Effector memory CD8-positive, alpha-beta T cell (primary cell): ENCODE data around the gene PAX2.

ENCODE experiments used
- ATAC-seq: fragments of 150-1000 bp; cut with Tn5 transposase; replicated peaks from 2 replicates; pipeline ENCODE4 v1.10.0; 2021; ENCODE audit warnings: mild to moderate bottlenecking, moderate library complexity
- DNase-seq, 3 experiments: peaks; one replicate each; pipeline ENCODE4 v3.0.0; 2021
- H3K27ac Mint-ChIP-seq, 2 donors: one replicate each; pipeline ENCODE4 v1.8.0; 2022; ENCODE audit warnings: mild to moderate bottlenecking in 2 of 2, mixed read lengths in 2 of 2, moderate library complexity in 2 of 2
- H3K27me3 Mint-ChIP-seq, 2 donors: one replicate each; pipeline ENCODE4 v1.8.0; 2022; ENCODE audit warnings: mixed read lengths in 2 of 2
- H3K36me3 Mint-ChIP-seq: one replicate; pipeline ENCODE4 v1.8.0; 2022; ENCODE audit warnings: mild to moderate bottlenecking, moderate library complexity, mixed read lengths; ENCODE audit not compliant: insufficient read depth
- H3K4me1 Mint-ChIP-seq, 2 donors: one replicate each; pipeline ENCODE4 v1.8.0; 2022; ENCODE audit warnings: low read depth in 2 of 2, mixed read lengths in 2 of 2
- H3K4me3 Mint-ChIP-seq, 2 donors: one replicate each; pipeline ENCODE4 v1.8.0; 2022; ENCODE audit warnings: mild to moderate bottlenecking in 2 of 2, mixed read lengths in 2 of 2, moderate library complexity in 2 of 2
- H3K9me3 Mint-ChIP-seq, 2 donors: one replicate each; pipeline ENCODE4 v1.8.0; 2022; ENCODE audit warnings: mixed read lengths in 2 of 2

Gene PAX2

DNA sequence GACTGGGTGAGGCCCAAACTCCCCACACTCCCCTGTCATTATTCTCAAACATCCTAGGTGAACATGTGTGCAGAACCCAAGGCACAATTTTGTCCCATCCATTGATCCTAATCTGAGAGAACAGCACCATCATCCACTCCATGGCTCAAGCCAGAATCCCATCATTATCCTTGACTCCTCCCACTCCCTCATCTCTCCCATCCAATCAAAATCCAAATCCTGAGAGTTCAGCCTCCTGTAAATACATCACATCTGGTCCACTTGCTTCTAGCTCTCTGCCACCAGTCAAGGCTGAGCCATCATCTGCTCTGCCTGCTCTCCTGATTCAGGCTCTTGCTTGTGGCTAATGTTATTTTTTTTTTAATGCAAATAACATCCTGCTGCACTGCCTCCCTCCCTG is 91.5 kb downstream of the PAX2 start:
- Mint-ChIP-seq H3K4me3 (no peak overlapping the region), H3K36me3 (no peaks in the 10 kb centered on the region), H3K4me1 (no peaks in the 10 kb centered on the region), H3K9me3 (no peaks in the 10 kb centered on the region), H3K27me3 (peaks cover 0 to 19% of the 10 kb centered on the region in 2 donors), H3K27ac (no peak overlapping the region)
- DNase-seq (no peak), ATAC-seq (no peak)

DNA sequence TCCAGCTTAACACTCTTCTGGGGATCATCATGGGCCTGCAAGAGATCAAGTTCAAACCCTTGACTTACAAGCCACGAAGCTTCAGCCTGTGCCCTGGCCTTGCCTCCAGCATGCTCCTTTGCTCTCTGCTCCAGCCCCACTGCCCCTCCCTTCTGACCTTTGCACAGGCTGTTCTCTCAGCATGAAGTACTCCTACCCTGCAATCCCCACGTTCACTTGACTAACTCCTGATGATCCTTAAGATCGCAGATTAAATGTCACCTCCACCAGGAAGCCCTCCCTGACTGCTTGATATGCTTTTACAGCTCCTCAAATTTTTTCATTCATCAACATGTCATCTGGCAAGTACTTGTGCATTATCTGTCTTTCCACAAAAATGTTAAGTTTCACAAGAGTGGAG is 91.9 kb downstream of the PAX2 start:
- no peak for ATAC-seq
- H3K27ac Mint-ChIP-seq, result no peak overlapping the region
- no peaks in the 10 kb centered on the region for H3K36me3 Mint-ChIP-seq
- H3K27me3 Mint-ChIP-seq, result peaks cover 0 to 15% of the 10 kb centered on the region in 2 donors
- H3K4me1 Mint-ChIP-seq, result no peaks in the 10 kb centered on the region
- no peak for DNase-seq
- H3K9me3 Mint-ChIP-seq, result no peaks in the 10 kb centered on the region
- no peak overlapping the region for H3K4me3 Mint-ChIP-seq

DNA sequence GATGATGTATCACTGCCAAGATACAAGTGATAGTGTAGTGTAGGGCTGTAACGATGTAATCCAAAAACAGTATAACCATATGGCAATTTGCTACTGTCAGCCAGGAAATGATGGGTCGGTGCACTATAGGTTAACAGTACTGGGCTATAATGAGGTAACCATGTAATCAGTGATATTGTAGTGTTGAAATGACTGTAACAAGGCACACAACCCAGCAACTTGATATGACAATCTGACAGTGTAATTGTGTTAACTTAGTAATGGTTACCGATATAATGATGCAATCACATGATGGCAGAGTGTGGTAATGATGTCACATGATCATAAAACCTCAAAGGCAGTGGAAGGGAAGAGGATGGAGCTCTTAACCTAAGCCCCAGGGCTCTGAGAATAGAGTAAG is 93.6 kb downstream of the PAX2 start:
- ATAC-seq (no peak), DNase-seq (no peak)
- no peaks in the 10 kb centered on the region for H3K36me3 Mint-ChIP-seq
- H3K9me3 Mint-ChIP-seq, result no peaks in the 10 kb centered on the region
- H3K4me3 Mint-ChIP-seq, result no peak overlapping the region
- peaks cover 5 to 12% of the 10 kb centered on the region in 2 donors for H3K27me3 Mint-ChIP-seq
- H3K27ac Mint-ChIP-seq, result no peak overlapping the region
- H3K4me1 Mint-ChIP-seq, result no peaks in the 10 kb centered on the region

DNA sequence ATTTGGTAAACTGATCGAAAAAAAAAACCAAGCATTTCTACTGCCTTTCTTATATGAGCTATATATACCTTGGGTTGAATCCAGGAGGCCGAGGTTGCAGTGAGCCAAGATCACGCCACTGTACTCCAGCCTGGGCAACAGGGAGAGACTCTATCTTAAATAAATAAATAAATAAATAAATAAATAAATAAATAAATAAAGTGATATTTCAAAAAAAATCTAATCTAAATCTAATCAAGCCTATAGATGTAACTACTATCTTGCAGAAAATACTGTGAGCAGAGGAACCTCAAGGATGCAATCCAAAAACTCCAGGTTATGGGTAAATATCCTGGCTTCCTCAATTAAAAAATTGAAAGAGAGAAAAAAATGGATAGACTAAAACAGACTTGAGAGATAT is 96.1 kb downstream of the PAX2 start:
- DNase-seq (no peak), ATAC-seq (no peak)
- H3K9me3 Mint-ChIP-seq, result no peaks in the 10 kb centered on the region
- H3K27me3 Mint-ChIP-seq, result peaks cover 19 to 25% of the 10 kb centered on the region in 2 donors
- no peak overlapping the region for H3K4me3 Mint-ChIP-seq
- H3K27ac Mint-ChIP-seq, result no peak overlapping the region
- no peaks in the 10 kb centered on the region for H3K36me3 Mint-ChIP-seq
- H3K4me1 Mint-ChIP-seq, result no peaks in the 10 kb centered on the region

DNA sequence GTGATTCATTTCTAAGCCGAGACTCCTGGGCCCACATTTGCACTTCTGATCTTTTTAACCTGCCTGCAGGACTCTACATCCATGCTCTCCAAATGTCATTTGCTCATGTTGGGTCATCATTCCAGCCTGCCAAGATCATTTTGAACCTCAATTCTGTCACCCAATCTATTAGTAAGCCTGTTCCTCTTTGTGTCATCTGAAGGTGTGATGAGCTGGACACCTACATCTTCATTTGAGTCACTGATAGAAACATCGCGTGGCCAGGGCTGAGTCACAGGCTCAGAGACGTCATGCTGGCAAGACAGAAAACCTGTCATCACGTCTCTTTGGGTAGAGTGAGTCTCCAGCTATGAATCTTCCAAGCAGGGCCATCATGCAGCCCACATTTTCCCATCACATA is 102.1 kb downstream of the PAX2 start:
- Mint-ChIP-seq H3K4me1 (no peaks in the 10 kb centered on the region), H3K27me3 (peaks cover 68 to 85% of the 10 kb centered on the region in 2 donors), H3K4me3 (no peak overlapping the region), H3K9me3 (no peaks in the 10 kb centered on the region), H3K36me3 (peaks cover 3% of the 10 kb centered on the region), H3K27ac (no peak overlapping the region)
- DNase-seq (no peak), ATAC-seq (no peak)

DNA sequence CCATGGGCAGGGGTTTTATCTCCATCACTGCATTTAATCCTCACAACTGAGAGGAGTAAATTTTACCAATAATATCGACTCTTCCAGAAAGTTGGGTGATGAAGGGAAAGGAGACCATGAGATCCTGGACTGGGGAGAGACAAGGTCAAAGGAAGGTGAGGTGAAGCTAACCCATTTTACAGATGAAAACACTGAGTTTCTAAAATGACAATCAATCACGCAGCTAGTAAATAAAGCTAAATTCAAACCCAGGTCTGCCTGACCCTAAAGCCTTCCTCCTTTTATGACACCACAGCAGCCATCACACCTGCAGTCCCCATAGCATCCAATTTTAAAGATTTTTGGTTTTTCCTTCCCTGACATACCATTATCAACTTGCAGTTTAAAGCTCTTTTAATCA is 103.4 kb downstream of the PAX2 start:
- H3K27ac Mint-ChIP-seq, result no peak overlapping the region
- H3K9me3 Mint-ChIP-seq, result no peaks in the 10 kb centered on the region
- ATAC-seq (no peak), DNase-seq (no peak)
- peaks cover 3% of the 10 kb centered on the region for H3K36me3 Mint-ChIP-seq
- peaks cover 78 to 82% of the 10 kb centered on the region in 2 donors for H3K27me3 Mint-ChIP-seq
- H3K4me1 Mint-ChIP-seq, result no peaks in the 10 kb centered on the region
- no peak overlapping the region for H3K4me3 Mint-ChIP-seq

DNA sequence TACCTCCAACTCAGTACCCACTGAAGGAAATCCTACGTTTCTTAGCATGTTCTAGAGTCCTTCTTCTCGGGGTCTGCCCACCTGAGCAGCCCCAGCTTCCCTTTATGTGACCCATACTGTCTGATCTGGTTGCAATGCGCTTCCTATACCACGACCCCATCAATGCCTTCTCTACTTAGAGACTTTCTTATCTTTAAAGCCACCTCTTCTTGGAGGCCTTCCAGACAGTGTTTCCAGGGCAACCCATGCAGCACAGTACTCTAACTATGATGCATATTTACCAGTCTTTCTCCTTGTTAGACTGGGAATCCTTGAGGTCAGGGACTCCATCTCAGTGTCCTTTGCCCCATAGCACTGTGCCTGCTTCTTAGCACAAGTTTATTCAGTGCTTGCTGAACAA is 112.9 kb downstream of the PAX2 start:
- peaks cover 75 to 95% of the 10 kb centered on the region in 2 donors for H3K27me3 Mint-ChIP-seq
- peaks cover 0 to 2% of the 10 kb centered on the region in 2 donors for H3K9me3 Mint-ChIP-seq
- H3K36me3 Mint-ChIP-seq, result no peaks in the 10 kb centered on the region
- no peak overlapping the region for H3K27ac Mint-ChIP-seq
- ATAC-seq (no peak), DNase-seq (no peak)
- H3K4me1 Mint-ChIP-seq, result no peaks in the 10 kb centered on the region
- no peak overlapping the region for H3K4me3 Mint-ChIP-seq

DNA sequence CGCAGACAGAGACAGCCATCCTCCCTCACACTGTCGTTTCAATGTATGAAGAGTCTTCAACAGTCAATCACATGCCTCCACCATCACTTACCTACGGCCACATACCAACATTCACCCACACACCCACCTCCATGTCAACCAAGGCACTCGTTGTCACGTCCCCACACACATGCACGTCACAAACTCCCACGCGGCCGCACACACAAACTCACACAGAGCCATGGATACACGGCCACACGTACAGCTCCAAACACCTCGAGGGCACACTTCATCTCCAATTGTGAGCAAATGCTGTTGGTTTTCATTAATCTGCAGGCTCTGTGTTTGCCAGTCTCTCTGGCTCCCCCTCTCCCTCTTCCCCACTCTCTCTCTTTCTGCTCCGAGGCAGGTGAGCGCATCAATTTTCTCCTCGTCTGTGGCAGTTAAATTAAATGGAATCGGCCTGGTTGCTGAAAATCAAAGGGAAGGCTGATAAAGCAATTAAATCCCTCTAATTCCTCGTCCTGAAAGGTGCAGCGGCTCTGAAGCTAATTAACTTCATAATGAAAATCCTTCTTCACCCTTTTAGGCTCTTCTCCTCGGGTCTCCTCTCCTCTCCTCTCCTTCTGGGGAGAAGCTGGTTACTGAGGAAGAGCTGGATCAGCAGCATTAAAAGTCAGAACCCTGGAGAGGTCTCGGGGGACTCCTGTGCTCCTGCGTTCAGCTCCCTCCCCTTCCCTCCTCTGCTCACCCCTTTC is 113.5 kb downstream of the PAX2 start:
- no peak overlapping the region for H3K27ac Mint-ChIP-seq
- DNase-seq, result no peak
- H3K27me3 Mint-ChIP-seq, result peaks cover 75 to 96% of the 10 kb centered on the region in 2 donors

DNA sequence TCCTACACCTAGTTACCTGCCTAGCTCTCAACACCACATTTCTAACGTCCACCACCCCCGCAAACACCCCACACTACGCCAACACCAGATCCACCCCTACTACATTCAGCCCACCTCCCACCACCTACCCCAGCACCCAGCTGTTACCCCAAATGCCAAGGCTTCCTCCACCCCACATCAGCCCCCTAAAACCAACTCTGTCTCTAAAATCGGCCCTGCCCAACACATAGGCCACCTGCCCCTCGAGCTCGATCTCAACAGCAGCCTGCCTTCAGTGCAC is 114.0 kb downstream of the PAX2 start:
- no peak for DNase-seq
- Mint-ChIP-seq H3K27me3 (peaks cover 72 to 96% of the 10 kb centered on the region in 2 donors), H3K9me3 (peaks cover 0 to 2% of the 10 kb centered on the region in 2 donors)

More for the DNA sequence above, 113.5 kb downstream of the PAX2 start:
- Mint-ChIP-seq H3K4me3 (no peak overlapping the region), H3K4me1 (no peaks in the 10 kb centered on the region), H3K9me3 (peaks cover 0 to 2% of the 10 kb centered on the region in 2 donors), H3K36me3 (no peaks in the 10 kb centered on the region)
- no peak for ATAC-seq

DNA sequence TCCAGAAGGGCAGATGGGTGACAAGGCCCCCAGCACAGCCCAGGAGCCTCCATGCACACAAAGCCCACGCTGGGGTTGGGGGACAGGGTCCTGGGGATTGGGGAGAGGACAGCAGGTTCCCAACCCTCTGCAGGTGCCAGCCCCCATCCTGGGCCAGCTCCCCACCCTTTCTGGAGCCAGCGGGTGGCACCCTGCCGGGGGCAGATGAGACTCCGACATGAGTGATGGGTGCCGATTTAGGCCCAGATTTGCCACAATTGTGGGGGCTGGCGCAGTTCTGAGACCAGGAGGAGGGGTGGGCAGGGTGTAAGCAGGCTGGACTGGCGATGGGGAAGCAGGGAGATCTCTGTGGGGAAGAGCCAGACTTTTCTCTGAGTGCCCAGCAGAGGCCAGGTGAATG is 118.1 kb downstream of the PAX2 start:
- H3K27ac Mint-ChIP-seq, result no peak overlapping the region
- H3K36me3 Mint-ChIP-seq, result no peaks in the 10 kb centered on the region
- ATAC-seq (no peak), DNase-seq (no peak)
- no peaks in the 10 kb centered on the region for H3K9me3 Mint-ChIP-seq
- no peak overlapping the region for H3K4me3 Mint-ChIP-seq
- peaks cover 3 to 4% of the 10 kb centered on the region in 2 donors for H3K4me1 Mint-ChIP-seq
- H3K27me3 Mint-ChIP-seq, result peaks cover 72 to 91% of the 10 kb centered on the region in 2 donors

More for the DNA sequence above, 114.0 kb downstream of the PAX2 start:
- H3K27ac Mint-ChIP-seq, result no peak overlapping the region
- no peak for ATAC-seq
- H3K36me3 Mint-ChIP-seq, result no peaks in the 10 kb centered on the region
- H3K4me1 Mint-ChIP-seq, result no peaks in the 10 kb centered on the region
- H3K4me3 Mint-ChIP-seq, result no peak overlapping the region

DNA sequence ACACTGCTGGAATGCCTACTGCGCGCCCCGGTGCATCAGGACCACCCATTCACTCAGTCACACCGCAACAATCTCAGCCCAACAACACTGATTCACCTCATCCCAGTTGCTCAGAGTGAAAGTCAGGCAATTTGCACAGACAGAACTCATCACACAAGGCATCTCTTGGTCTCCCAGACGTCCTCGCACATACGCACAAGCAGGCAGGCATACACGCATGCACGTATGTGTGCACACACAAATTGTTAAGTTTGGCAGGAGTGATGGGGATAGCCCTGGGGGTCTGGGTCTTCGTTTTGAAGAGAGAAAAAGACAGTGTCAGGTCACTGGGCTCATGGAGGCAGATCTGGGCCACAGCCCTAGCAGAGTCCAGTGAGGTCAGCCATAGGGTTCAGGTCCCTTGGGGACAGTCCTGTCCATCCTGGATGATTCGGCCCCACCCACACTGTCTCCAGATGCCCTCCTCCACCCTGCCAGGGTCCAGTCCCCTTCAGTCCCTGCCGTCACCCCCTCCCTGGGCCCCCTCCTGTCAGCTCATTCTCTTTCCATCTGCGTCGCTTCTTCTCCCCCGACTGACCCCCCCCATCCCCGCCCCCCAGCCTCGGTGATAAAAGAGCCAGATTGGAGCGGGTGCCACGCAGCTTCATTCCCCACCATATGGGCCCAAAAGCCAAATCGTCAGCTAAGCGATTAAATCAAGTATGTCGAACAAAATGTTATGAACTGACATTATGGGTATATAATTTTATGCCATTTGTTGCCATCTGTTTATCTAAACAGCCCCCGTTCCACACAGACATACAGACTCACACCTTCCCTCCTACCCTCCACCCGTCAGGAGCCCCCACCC is 118.9 kb downstream of the PAX2 start:
- Mint-ChIP-seq H3K36me3 (no peaks in the 10 kb centered on the region), H3K4me1 (peaks cover 3 to 4% of the 10 kb centered on the region in 2 donors), H3K27ac (no peak overlapping the region), H3K4me3 (no peak overlapping the region), H3K9me3 (no peaks in the 10 kb centered on the region), H3K27me3 (peaks cover 64 to 83% of the 10 kb centered on the region in 2 donors)
- ATAC-seq, result no peak
- no peak for DNase-seq

DNA sequence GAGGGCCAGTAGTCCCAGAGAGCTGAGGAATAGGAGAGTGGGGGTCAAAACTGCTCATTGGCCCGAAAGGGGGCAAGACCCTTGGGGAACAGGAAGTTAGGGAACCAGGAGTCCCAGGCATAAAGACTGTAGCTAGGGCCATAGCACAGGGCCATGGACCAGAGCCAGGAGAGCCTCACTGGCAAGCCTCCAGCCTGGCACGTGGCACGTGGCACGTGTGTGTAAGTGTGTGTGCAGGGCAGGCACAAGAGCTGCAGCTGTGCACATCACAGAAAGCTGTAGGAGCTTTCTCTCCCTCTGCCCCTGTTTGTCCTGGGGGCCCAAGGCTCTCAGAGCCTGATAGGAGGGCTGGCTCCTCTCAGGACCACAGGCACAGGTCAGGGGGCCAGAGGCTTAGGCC is 119.6 kb downstream of the PAX2 start:
- ATAC-seq, result no peak
- H3K9me3 Mint-ChIP-seq, result no peaks in the 10 kb centered on the region
- H3K27me3 Mint-ChIP-seq, result peaks cover 58 to 76% of the 10 kb centered on the region in 2 donors

DNA sequence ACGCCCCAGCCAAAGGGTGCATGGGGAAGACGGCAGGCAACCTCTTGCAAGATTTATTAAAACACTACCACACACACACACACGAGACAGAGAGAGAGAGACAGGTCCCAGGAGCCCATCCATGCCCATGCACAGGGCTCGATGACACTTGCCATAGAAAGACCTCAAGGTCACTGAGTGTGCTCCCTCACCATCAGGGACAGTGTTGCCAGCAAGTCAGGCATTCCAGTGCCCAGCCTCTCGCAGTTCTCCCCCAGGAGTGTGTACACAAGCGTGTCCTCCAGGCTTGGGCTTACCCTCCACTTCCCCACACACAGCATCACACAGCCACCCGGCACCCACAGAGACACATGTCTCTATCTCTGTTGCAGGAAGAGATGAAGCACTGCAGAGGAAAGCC is 120.6 kb downstream of the PAX2 start:
- Mint-ChIP-seq H3K36me3 (no peaks in the 10 kb centered on the region), H3K4me1 (peaks cover 3 to 4% of the 10 kb centered on the region in 2 donors), H3K27ac (no peak overlapping the region), H3K27me3 (peaks cover 50 to 67% of the 10 kb centered on the region in 2 donors), H3K4me3 (no peak overlapping the region), H3K9me3 (no peaks in the 10 kb centered on the region)
- no peak for DNase-seq
- no peak for ATAC-seq

More for the DNA sequence above, 119.6 kb downstream of the PAX2 start:
- Mint-ChIP-seq H3K36me3 (no peaks in the 10 kb centered on the region), H3K4me1 (peaks cover 3 to 4% of the 10 kb centered on the region in 2 donors), H3K27ac (no peak overlapping the region), H3K4me3 (no peak overlapping the region)
- no peak for DNase-seq

DNA sequence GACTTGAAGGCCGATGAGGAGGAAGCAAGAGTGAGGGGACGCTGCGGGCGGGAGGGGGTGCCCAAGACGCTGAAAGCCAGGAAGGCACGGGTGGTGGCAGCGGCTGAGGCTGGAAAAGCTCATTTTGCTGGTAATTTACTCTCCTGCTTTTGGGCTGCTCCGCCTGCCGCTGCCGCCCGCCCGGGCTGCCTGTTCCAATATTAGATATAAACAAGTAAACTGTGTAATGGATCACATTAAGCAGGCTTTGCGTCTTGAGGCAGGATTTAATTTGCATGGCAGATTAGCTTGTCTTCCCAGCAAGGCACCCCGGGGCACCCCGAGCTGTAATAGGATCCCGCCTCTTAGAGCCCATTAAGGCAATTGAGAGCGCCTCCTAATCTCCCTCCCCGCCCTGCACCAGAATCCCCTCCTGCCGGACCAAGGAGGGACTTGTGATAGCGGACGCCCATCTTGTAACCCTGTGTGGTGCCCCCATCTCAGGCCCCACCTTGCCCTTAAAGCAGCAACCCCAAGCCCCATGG is 121.3 kb downstream of the PAX2 start:
- no peak overlapping the region for H3K4me3 Mint-ChIP-seq
- H3K27me3 Mint-ChIP-seq, result peaks cover 47 to 61% of the 10 kb centered on the region in 2 donors
- H3K9me3 Mint-ChIP-seq, result no peaks in the 10 kb centered on the region
- no peaks in the 10 kb centered on the region for H3K36me3 Mint-ChIP-seq
- ATAC-seq, result no peak
- H3K4me1 Mint-ChIP-seq, result peaks cover 3 to 4% of the 10 kb centered on the region in 2 donors
- no peak overlapping the region for H3K27ac Mint-ChIP-seq
- DNase-seq, result no peak
